PFSK-1 (cell line): ENCODE data around the gene PSMB7.

ENCODE experiments used
- POLR2AphosphoS5 ChIP-seq: IDR thresholded peaks from 2 replicates; pipeline ENCODE4 v1.6.1; 2012; ENCODE audit warnings: low read depth, mild to moderate bottlenecking, control low read depth, low read length, moderate library complexity
- TF ChIP-seq, protein P1 (sequence below), 2 experiments: IDR thresholded peaks; 2 replicates each; pipeline versions ENCODE4 v1.6.1 to v1.8.0; 2011 to 2012; ENCODE audit warnings: low read depth in 2 of 2, low read length in 2 of 2, control low read depth in 1 of 2, inconsistent platforms in 1 of 2, mild to moderate bottlenecking in 1 of 2, moderate library complexity in 1 of 2; ENCODE audit not compliant: insufficient read depth in 1 of 2

DNA sequence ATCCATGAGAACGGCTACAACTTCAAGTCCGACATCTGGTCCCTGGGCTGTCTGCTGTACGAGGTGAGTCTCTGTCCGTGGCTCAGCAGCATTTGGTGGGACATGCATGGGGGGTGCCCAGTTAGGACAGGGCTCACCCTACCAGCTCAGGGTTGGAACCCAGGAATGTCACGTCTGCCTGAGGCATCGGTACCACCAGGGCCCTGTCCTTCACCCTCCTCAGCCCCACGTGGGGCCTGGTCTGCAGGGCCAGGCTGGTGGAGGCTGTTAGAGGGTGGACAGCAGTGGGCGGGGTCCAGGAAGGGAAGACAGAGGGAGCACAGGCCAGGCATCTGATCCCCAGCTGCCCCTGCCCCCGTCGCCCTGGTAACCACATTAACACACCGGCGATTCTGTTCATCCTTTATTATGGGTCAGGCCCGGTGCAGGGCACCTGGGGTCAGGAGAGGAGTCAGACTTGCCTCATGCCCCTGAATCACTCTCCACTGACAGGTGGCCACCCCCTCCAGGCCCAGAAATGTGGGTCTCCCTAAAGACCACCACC, 75.6 kb downstream of the PSMB7 start:
- TF ChIP-seq, protein P1, sequence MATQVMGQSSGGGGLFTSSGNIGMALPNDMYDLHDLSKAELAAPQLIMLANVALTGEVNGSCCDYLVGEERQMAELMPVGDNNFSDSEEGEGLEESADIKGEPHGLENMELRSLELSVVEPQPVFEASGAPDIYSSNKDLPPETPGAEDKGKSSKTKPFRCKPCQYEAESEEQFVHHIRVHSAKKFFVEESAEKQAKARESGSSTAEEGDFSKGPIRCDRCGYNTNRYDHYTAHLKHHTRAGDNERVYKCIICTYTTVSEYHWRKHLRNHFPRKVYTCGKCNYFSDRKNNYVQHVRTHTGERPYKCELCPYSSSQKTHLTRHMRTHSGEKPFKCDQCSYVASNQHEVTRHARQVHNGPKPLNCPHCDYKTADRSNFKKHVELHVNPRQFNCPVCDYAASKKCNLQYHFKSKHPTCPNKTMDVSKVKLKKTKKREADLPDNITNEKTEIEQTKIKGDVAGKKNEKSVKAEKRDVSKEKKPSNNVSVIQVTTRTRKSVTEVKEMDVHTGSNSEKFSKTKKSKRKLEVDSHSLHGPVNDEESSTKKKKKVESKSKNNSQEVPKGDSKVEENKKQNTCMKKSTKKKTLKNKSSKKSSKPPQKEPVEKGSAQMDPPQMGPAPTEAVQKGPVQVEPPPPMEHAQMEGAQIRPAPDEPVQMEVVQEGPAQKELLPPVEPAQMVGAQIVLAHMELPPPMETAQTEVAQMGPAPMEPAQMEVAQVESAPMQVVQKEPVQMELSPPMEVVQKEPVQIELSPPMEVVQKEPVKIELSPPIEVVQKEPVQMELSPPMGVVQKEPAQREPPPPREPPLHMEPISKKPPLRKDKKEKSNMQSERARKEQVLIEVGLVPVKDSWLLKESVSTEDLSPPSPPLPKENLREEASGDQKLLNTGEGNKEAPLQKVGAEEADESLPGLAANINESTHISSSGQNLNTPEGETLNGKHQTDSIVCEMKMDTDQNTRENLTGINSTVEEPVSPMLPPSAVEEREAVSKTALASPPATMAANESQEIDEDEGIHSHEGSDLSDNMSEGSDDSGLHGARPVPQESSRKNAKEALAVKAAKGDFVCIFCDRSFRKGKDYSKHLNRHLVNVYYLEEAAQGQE (IDR thresholded peaks at IDR 0.05; ENCODE audit: insufficient read depth in 1 of 2, low read depth in 2 of 2, low read length in 2 of 2) = no peak
- no peak for TF ChIP-seq POLR2AphosphoS5
